ENCODE data around the gene RFC1.

RFC1 gene

DNA sequence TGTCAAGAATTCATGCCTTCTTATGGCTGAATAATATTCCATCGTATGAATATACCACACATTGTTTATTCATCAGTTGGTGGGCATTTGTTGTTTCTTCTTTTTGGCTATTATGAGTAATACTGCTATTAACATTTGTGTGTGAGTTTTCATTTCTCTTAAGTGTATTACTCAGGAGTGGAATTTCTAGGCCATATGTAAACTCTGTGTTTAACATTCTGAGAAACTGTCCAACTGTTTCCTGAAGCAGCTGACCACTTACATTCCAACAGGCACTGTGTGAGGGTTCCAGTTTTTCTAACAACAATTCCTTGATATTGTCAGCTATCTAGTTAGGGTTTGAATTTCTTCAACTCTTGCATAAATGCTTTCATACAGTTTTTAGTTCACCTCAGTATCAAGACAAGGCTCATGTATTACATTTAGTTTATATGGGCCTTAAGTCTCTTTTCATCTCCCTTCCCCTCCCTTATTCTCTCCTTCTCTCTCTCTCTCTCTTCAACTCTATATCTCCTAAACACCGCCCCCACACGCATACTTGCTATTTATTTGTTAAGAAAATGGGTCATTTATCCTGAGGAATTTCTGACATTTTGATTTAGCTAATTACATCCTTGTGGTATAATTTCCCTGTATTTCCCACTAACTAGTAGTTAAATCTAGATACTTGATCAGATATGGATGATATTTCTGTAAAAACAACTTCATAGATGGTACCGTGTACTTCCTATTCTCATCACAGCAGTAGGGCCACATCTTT lies 106.4 kb downstream of the RFC1 start:
- H3K27ac ChIP-seq, result no peak overlapping the region
- no peak for DNase-seq (ENCODE audit: low read depth, low spot score)

DNA sequence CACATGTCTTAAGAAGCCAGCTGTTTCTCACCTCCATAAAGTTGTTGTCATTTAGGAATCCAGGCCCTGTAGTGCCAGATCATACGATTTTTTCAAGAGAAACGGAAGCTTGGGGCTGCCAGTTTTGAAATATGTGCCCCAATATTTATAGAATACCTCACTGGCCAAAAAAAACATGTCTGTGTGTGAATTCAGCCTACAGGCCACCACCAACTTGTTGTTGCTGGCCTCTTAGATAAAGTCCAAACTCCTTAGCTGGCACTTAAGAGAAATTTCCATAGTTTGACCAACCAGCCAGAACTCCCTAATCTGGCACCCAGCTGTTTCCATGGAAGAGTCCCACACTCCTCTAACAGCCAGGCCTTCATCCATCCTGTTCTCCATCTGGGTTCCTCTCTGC lies 109.7 kb downstream of the RFC1 start:
- DNase-seq (ENCODE audit: low read depth, low spot score), result no peak
- no peak overlapping the region for H3K27ac ChIP-seq

DNA sequence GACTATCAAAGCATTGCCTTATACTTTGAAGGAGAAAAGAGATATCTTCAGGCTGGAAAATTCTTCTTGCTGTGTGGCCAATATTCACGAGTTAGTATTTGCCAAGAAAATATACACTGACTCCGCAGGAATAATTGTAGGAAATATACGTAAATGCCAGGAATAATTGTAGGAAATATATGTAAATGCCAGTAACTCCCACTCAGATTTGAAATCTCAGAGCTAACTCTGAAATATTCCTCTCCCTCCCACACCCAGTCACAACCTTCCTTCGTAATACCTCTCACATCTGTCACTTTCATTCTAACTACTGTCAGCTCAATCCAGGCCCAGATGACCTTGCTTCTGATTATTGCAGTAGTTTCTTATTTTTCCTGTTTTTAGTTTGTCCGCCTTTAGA lies 110.3 kb downstream of the RFC1 start:
- peak overlapping the region; percentile 16 for H3K27ac ChIP-seq
- DNase-seq (ENCODE audit: low read depth, low spot score), result no peak

DNA sequence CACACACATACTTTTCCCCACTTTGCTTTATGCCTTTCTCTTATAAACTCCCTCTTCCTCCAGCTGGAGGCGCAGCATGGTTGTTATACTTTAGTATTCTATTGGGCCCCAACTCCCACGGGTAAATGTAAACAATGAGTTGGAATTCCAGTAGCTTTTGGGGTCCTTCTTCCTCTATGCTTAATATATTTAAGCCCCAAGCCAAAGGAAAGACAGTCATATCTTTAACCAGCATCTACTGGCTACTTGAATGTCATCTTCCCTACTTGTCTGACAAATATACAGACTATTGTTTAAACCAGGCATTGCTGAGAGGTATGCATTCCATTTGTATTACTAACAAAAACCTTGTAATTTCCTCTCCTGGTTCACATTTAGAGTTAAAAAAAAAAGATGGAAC lies 110.9 kb downstream of the RFC1 start:
- H3K27ac ChIP-seq, result peak overlapping the region; percentile 16
- DNase-seq (ENCODE audit: low read depth, low spot score), result peak; percentile 8

DNA sequence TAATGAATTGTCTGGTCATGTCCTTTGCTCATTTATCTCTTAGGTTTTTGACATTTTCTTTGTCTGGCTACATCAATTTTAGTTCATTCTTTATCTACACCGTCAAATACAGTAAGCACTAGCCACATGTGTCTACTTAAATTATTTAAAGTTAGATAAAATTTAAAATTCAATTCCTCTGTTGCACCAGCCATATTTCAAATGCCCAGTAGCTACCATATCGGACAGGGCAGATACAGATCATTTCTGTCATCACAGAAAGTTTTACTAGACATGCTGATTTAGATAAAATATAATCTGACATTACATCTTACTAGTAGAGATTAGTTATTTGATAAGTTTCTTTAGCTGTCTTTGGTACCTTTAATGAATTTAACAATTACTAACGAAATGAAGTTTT lies 122.7 kb downstream of the RFC1 start:
- no peak for DNase-seq (ENCODE audit: low read depth, low spot score)
- no peak overlapping the region for H3K27ac ChIP-seq
